ENCODE results near the gene MIAT.
A peak's percentile ranks its signal among the peaks of the same experiment; 100 is the strongest.

The MIAT gene

GRCh38 chr22:26632422-26633155 lies 24.8 kb upstream of the MIAT start:
- DNase-seq = no peak

- no peak for DNase-seq
These were observed 23.2 kb upstream of the MIAT start for GRCh38 chr22:26634189-26634588.

DNA sequence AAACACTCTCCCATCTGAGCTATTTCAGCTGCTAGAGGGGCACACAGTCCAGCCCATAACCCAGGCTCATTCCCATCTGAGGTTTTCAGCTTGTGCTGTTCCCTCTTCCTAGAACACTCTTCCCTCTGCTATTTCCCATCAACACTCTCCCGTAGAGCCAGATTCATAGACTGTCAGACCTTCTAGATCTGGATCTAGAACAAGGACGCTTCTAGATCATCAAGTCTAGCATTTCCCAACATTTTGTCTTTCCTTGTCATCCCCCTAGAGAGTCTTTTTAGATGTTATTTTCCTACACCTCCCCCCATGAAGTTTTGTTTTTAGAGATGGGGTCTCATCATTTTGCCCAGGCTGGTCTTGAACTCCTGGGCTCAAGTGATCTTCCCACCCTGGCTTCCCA lies 22.3 kb upstream of the MIAT start:
- no peak for DNase-seq

- no peak for DNase-seq
These were observed 21.1 kb upstream of the MIAT start for GRCh38 chr22:26636296-26636695.

- DNase-seq = no peak
These were observed 14.6 kb upstream of the MIAT start for GRCh38 chr22:26642465-26643417.

- DNase-seq = no peak
These were observed 13.8 kb upstream of the MIAT start for GRCh38 chr22:26643418-26644100.

DNA sequence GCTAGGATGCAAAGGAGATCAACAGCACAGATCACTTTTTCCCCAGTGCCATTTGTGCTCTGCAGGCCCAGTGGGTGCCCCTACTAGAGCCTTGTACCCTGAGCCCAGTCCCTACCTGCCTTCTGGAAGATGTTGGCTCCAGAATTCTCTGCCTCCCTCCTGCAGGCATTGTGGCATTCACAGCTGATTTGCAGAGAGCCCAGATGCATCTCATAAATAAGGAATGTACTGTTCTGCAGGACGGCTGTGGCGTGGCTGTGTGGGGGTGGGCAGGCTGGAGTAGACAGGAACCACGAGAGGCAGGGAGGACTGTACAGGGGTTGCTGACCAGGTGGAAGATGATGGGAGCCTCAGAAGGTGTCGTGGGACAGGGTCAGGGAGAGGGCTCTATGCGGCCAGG lies 11.2 kb upstream of the MIAT start:
- no peak for DNase-seq

DNA sequence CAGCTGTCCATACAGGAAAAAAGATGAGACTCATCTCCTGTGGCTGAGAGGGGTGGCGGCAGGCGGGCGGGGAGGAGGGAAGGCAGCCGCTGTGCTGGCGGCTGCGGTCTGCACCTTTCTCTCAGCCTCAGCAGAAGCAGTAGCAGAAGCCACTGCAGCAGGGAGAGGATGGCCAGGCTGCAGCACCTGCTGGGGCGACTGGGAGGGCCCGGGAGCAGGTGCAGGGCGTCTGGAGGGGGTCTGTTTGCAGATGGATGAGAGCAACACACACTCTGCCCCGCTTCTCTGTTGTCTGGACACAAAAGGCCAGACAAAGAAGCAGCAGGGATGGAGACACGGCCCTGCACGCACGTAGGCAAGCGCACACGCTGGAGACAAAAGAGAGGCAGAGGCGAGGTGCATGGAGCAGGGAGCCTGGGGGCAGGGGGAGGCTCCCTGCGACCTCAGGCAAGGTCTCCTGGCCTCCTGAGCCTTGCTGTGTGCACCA lies 9.3 kb upstream of the MIAT start:
- no peak for DNase-seq

DNA sequence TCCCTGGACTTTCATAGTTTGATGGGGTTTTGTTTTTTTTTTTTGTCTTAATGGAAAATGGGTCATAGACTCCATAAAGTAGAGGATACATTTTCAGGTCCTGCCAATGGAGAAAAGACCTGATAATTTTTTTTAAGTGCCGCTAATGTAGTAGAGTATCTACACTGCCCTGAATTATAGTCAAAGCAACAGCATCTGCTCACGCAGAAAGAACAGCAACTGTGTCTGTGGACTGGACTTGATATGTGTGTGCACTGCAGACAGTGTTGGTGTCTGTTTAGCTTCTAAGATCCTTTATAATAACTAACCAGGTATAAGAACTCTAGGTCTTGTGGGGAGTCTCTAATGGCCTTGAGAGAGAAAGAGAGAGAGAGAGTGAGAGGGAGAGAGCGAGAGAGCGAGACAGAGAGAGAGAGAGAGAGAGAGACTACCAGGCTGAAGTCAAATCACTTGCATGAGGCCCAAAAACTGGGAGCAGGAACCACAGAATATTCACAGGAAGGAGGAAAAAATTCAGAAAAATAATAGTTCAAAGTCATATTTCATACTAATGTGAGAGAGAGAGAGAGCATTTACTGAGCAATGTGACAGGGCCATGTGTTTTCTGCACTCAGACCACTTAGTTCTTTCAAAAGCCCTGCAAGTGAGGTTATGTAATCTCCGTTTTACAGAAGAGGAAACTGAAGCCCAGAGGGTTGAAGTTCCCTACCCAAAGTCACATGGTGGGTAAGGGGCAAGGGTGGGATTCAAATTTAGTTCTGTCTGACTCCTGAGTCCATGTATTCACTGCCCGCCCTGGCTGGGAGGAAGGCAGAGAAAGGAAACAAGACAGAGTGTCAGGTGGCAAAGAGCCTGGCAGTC lies 8.6 kb upstream of the MIAT start:
- no peak for DNase-seq

DNA sequence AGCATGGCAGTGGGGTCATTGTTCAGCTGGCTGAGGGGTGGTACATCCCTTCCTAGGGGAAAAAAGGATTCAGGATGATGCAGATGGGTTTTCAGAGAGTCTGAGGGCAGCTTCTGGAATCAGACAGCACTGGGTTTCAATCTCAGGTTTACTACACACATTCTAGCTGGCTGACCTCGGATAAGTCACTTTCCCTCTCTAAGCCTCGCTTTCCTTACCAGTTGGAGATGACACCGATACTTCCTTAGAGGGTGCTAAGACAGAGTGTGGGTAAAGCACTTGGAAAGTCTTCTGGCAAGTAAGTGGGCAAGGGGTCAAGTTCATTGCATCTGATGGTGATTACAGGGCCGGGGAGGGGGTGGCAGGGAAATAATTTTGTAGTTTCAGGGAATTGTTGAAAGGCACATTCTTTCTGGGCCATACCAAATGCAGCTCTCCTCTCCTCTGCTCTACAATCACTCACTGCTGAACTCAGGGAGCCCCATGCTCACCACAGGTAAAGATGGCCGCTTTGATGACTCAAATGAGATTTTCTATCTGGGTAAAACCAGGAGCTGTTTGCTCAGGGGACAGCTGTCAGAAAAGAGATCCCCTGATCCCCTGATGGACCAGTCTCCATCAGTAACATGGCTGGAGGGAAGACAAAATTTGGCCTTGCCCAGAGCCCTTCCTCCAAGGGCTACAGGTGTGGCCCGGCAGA lies 6.5 kb upstream of the MIAT start:
- no peak for DNase-seq

DNA sequence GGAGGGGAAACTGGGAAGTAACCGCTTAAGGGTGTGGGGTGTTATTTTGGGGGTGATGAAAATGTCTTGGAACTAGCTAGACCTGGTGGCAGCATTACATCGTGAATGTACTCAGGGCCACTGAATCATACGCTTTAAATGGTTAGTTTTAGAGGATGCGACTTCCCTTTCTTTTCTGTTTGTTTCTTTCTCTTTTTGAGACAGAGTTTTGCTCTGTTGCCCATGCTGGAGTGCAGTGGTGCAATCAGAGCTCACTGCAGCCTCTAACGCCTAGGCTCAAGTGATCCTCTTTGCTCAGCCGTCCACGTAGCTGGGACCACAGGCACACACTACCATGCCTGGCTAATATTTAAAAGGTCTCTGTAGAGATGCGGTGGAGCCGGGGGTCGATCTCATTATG lies 5.6 kb upstream of the MIAT start:
- DNase-seq = no peak

DNA sequence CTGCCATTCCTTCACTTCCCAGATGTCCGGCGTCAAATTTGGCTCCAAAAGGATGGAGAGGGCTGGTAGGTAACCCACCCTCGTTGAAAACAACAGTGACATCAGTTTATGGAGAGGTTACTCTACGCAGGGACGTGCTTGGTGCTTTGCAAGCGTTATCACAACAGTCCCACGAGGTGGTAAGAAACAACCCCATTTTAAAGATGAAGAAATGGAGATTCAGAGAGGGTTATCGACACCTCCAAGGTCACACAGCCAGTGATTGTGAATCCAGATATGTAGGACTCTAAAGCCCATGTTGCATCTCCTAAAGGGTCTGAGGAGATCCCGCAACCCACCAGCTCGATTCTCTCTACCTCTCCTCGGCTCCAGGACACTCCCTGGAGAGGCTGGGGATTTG lies 773 bp downstream of the MIAT start:
- DNase-seq = no peak

- peak; percentile 55 for DNase-seq
These were observed 1.5 kb downstream of the MIAT start for GRCh38 chr22:26658671-26659478.

DNA sequence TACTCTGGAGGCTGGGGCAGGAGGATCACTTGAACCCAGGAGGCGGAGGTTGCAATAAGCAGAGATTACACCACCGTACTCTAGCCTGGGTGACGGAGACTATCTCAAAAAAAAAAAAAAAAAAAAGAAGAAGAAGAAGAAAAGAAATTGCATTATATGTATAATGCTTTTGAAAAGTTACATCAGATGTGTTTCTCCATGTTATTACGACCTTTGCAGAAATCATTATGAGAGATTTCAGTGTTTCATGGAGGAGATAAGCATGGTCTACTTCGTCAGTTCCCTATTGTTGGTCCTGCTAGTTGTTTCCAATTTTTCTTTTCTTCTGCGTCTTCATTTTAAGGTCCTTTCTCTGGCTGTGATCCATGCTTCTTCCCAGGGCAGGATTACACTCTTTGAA lies 3.0 kb downstream of the MIAT start:
- DNase-seq = no peak

GRCh38 chr22:26660961-26661578 lies 3.7 kb downstream of the MIAT start:
- no peak for DNase-seq

- DNase-seq = no peak
These were observed 4.8 kb downstream of the MIAT start for GRCh38 chr22:26662160-26662559.

DNA sequence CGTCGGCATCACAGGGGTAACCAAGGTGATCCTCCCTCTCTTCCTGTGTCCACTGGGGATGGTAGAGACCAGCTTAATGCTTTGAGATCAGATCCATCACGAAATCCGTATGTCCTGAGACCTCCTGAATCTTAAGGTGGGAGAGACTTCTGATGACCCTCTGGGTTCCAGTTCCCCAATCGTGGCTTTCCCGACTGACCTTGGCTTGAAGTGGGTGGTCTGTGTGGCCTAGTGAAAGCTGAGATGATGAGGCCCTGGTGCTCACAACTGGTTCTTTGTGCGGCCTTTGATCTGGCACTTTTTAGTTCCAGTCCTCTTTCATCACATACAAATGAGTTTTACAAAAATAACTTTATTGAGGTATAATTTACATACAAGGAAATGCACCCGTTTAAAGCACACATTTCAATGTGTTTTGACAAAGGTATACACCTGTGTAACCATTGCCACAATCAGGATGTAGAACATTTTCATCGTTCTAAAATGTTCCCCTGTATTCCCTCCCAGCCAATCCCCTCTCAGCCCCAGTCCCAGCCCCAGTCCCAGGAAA lies 6.1 kb downstream of the MIAT start:
- no peak for DNase-seq

DNA sequence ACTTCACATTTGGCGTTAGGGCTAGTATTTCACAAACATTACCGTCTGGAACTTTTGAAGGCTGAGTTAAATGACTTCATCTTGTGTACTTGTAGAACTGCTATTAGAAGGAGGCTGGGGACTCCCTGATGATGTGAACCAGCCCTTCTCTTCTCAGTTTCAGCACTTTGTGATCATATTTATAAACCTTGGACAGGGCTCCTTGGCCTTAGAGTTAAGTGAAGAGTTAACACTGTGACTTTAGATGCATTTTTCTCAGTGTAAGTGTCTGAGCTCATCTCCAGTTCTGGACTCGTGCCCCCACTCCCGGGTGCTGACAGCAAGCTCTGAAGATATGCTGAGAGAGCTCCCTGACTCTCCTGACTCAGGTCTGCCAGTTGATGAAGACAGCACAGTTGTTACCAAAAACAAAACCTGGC lies 8.4 kb downstream of the MIAT start:
- no peak for DNase-seq

GRCh38 chr22:26667140-26667539 lies 9.8 kb downstream of the MIAT start:
- no peak for DNase-seq

DNA sequence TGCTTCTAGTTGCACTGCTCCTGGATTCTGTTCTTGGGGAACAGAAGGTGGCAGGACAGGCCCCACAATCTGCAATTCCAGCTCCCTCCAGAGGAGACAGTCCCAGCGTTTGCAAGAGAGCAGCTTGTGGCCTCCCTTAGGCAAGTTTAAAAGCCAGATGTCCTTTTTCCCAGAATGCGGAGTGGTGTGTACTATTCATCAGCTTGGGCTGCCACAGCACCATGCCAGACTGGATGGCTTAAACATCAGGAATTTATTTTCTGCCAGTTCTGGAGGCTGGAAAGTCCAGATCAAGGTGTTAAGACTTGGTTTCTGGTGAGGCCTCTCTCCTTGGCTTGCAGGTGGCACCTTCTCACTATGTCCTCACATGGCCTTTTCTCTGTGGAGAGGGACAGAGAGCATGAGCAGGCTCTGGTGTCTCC lies 11.7 kb downstream of the MIAT start:
- DNase-seq = no peak

All from 8988T (cell line).